ENCODE results near the gene SLC35A5.

SLC35A5 gene

GRCh38 chr3:112632596-112632995 lies 70.8 kb downstream of the SLC35A5 start:
- H3K4me3 ChIP-seq (ENCODE audit: low read depth, low read length) = peak overlapping the region; percentile 18
- no peak for DNase-seq (ENCODE audit: low read depth)
- TF ChIP-seq CTCF (conservative IDR thresholded peaks at IDR 0.05; ENCODE audit: low read depth, low read length) = no peak

- H3K4me3 ChIP-seq (ENCODE audit: low read depth, low read length) = peak overlapping the region; percentile 21
- no peak for DNase-seq (ENCODE audit: low read depth)
- no peak for TF ChIP-seq CTCF (conservative IDR thresholded peaks at IDR 0.05; ENCODE audit: low read depth, low read length)
These were observed 71.3 kb downstream of the SLC35A5 start for GRCh38 chr3:112633191-112633590.

GRCh38 chr3:112633757-112634156 lies 71.9 kb downstream of the SLC35A5 start:
- TF ChIP-seq CTCF (conservative IDR thresholded peaks at IDR 0.05; ENCODE audit: low read depth, low read length) = no peak
- no peak for DNase-seq (ENCODE audit: low read depth)
- peak overlapping the region; percentile 21 for H3K4me3 ChIP-seq (ENCODE audit: low read depth, low read length)

GRCh38 chr3:112634786-112635541 lies 73.1 kb downstream of the SLC35A5 start:
- no peak for TF ChIP-seq CTCF (conservative IDR thresholded peaks at IDR 0.05; ENCODE audit: low read depth, low read length)
- peak overlapping the region; percentile 55 for H3K4me3 ChIP-seq (ENCODE audit: low read depth, low read length)
- no peak for DNase-seq (ENCODE audit: low read depth)

All from choroid plexus epithelial cell (primary cell).